HG03432 (cell line): ENCODE data around the gene VMP1.
"Not testable (repeated sequence)": the region's sequence is repeated elsewhere in the genome, so short reads cannot be mapped to it uniquely, and the experiment has no call there.

Experiments used
- ATAC-seq: cut with Tn5 transposase; IDR thresholded peaks from one replicate; pipeline ENCODE4 v1.9.1; 2021; ENCODE audit warnings: mild to moderate bottlenecking, moderate library complexity; ENCODE audit not compliant: unreplicated experiment

VMP1 gene

GRCh38 chr17:59802160-59802559 is 94.7 kb downstream of the VMP1 start:
- ATAC-seq: no peak

- ATAC-seq: no peak
Observed at GRCh38 chr17:59804901-59805465, 97.5 kb downstream of the VMP1 start.

- not testable (repeated sequence) for ATAC-seq
Observed at GRCh38 chr17:59806322-59806721, 98.9 kb downstream of the VMP1 start.

- ATAC-seq: no peak
Observed at GRCh38 chr17:59807892-59808509, 100.5 kb downstream of the VMP1 start.

- no peak for ATAC-seq
Observed at GRCh38 chr17:59810894-59811153, 103.4 kb downstream of the VMP1 start.

GRCh38 chr17:59811209-59811608 is 103.8 kb downstream of the VMP1 start:
- ATAC-seq: no peak

GRCh38 chr17:59812139-59812538 is 104.7 kb downstream of the VMP1 start:
- no peak for ATAC-seq

GRCh38 chr17:59814276-59814675 is 106.8 kb downstream of the VMP1 start:
- ATAC-seq: no peak

GRCh38 chr17:59814685-59815084 is 107.2 kb downstream of the VMP1 start:
- ATAC-seq: no peak

- no peak for ATAC-seq
Observed at GRCh38 chr17:59815965-59816364, 108.5 kb downstream of the VMP1 start.

- no peak for ATAC-seq
Observed at GRCh38 chr17:59825533-59826322, 118.3 kb downstream of the VMP1 start.

GRCh38 chr17:59826706-59827453 is 119.4 kb downstream of the VMP1 start:
- ATAC-seq: no peak

GRCh38 chr17:59827721-59828477 is 120.4 kb downstream of the VMP1 start:
- ATAC-seq: no peak

- ATAC-seq: no peak
Observed at GRCh38 chr17:59828478-59828760, 121.0 kb downstream of the VMP1 start.

- ATAC-seq: not testable (repeated sequence)
Observed at GRCh38 chr17:59828819-59829216, 121.4 kb downstream of the VMP1 start.

GRCh38 chr17:59829217-59830006 is 122.0 kb downstream of the VMP1 start:
- ATAC-seq: peak; percentile 76

- no peak for ATAC-seq
Observed at GRCh38 chr17:59830007-59830630, 122.7 kb downstream of the VMP1 start.

GRCh38 chr17:59830846-59831486 is 123.5 kb downstream of the VMP1 start:
- ATAC-seq: no peak

GRCh38 chr17:59832883-59833379 is 125.5 kb downstream of the VMP1 start:
- no peak for ATAC-seq
